GM23338 (cell line): ENCODE results near the gene FRMD4A.
"Not testable (repeated sequence)": the region's sequence is repeated elsewhere in the genome, so short reads cannot be mapped to it uniquely, and the experiment has no call there.

Experiments
- EZH2phosphoT487 ChIP-seq: fragments of 200-600 bp; sonication (generic); IDR thresholded peaks from one replicate; pipeline ENCODE4 v1.8.1; 2018; ENCODE audit warnings: antibody characterized with exemption; ENCODE audit not compliant: unreplicated experiment
- NANOG ChIP-seq: IDR thresholded peaks from 2 replicates; pipeline ENCODE4 v1.6.1; 2016; ENCODE audit warnings: antibody characterized with exemption, borderline replicate concordance
- POLR2AphosphoS5 ChIP-seq: IDR thresholded peaks from 2 replicates; pipeline ENCODE4 v1.6.1; 2016; ENCODE audit warnings: antibody characterized with exemption, low read depth
- TF ChIP-seq, protein P1 (sequence below), 2 experiments: fragments of 200-600 bp in 1 of 2; sonication (generic) in 1 of 2; conservative IDR thresholded peaks; 2 replicates each; pipeline versions ENCODE4 v1.5.1 to v1.6.1; 2016 to 2017; ENCODE audit warnings: antibody characterized with exemption in 2 of 2, low read depth in 2 of 2, mild to moderate bottlenecking in 2 of 2, moderate library complexity in 1 of 2
- TF ChIP-seq, protein P2 (sequence below): IDR thresholded peaks from 2 replicates; pipeline ENCODE4 v1.6.1; 2016; ENCODE audit warnings: antibody characterized with exemption

DNA sequence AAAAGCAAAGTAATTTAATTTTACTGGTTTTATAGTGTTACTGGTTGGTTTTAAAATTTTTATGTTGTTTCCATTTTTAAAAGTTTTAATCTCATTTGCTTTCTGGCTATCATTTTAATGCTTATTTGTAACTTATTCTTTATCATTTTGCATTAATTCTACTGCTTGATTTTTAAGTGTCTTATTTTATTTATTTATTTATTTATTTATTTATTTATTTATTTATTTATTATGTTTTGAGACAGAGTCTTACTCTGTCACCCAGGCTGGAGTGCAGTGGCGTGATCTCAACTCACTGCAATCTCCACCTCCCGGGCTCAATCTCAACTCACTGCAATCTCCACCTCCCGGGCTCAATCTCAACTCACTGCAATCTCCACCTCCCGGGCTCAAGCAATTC, 131.6 kb downstream of the FRMD4A start:
- TF ChIP-seq, protein P1, sequence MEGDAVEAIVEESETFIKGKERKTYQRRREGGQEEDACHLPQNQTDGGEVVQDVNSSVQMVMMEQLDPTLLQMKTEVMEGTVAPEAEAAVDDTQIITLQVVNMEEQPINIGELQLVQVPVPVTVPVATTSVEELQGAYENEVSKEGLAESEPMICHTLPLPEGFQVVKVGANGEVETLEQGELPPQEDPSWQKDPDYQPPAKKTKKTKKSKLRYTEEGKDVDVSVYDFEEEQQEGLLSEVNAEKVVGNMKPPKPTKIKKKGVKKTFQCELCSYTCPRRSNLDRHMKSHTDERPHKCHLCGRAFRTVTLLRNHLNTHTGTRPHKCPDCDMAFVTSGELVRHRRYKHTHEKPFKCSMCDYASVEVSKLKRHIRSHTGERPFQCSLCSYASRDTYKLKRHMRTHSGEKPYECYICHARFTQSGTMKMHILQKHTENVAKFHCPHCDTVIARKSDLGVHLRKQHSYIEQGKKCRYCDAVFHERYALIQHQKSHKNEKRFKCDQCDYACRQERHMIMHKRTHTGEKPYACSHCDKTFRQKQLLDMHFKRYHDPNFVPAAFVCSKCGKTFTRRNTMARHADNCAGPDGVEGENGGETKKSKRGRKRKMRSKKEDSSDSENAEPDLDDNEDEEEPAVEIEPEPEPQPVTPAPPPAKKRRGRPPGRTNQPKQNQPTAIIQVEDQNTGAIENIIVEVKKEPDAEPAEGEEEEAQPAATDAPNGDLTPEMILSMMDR (conservative IDR thresholded peaks at IDR 0.05; ENCODE audit: low read depth in 2 of 2) = not testable (repeated sequence)
- TF ChIP-seq POLR2AphosphoS5, EZH2phosphoT487, NANOG: not testable (repeated sequence)
- TF ChIP-seq, protein P2, sequence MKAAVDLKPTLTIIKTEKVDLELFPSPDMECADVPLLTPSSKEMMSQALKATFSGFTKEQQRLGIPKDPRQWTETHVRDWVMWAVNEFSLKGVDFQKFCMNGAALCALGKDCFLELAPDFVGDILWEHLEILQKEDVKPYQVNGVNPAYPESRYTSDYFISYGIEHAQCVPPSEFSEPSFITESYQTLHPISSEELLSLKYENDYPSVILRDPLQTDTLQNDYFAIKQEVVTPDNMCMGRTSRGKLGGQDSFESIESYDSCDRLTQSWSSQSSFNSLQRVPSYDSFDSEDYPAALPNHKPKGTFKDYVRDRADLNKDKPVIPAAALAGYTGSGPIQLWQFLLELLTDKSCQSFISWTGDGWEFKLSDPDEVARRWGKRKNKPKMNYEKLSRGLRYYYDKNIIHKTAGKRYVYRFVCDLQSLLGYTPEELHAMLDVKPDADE = not testable (repeated sequence)
